ENCODE data around the gene DENND2D. TPM values are rescaled to one million over a fixed set of nuclear protein-coding genes. Genes with fewer than 3 reads are reported as not detected.

Gene DENND2D
- total RNA-seq (2022; extraction: Qiagen RNA extraction; ENCODE audit: low read depth), result 0.80 to 1.9 TPM (median 1.5 TPM) in 5 replicates

GRCh38 chr1:111199881-111200801 is at the start of gene DENND2D:
DENND2D (minus strand) TSS chr1:111200646; CDS start chr1:111200459, 187 bp downstream.

GRCh38 chr1:111227434-111227833 is 27.0 kb upstream of the DENND2D start, which contains the start of gene CHI3L2:
CHI3L2 (plus strand) TSS chr1:111227713; CDS start chr1:111227730, 17 bp downstream.

GRCh38 chr1:111139956-111140679 is 60.3 kb downstream of the DENND2D start, which contains the start of the genes CEPT1 and DRAM2:
CEPT1 (plus strand) TSS chr1:111140223; CDS start chr1:111147715, 7,492 bp downstream.
DRAM2 (minus strand) TSS chr1:111140093; CDS start chr1:111131554, 8,539 bp downstream.

Other genes with a start within 250 kb of the DENND2D start
- gene LRIF1, start 236.7 kb downstream of the DENND2D start, total RNA-seq (2022; extraction: Qiagen RNA extraction; ENCODE audit: low read depth), result 12.1 to 23.0 TPM (median 19.3 TPM) in 5 replicates
- gene DRAM2, start 60.6 kb downstream of the DENND2D start, total RNA-seq (2022; extraction: Qiagen RNA extraction; ENCODE audit: low read depth), result 12.1 to 24.2 TPM (median 22.1 TPM) in 5 replicates
- gene CEPT1, start 60.4 kb downstream of the DENND2D start, total RNA-seq (2022; extraction: Qiagen RNA extraction; ENCODE audit: low read depth), result 9.3 to 13.1 TPM (median 11.9 TPM) in 5 replicates
- gene CHI3L2, start 27.1 kb upstream of the DENND2D start, total RNA-seq (2022; extraction: Qiagen RNA extraction; ENCODE audit: low read depth), result 0.15 to 0.64 TPM (median 0.41 TPM) in 4 of 5 replicates, not detected in the other
- not detected in 5 replicates for gene CHIA, start 90.2 kb upstream of the DENND2D start, total RNA-seq (2022; extraction: Qiagen RNA extraction; ENCODE audit: low read depth)
- 1.1 to 1.4 TPM (median 1.3 TPM) in 5 replicates for gene OVGP1, start 227.1 kb upstream of the DENND2D start, total RNA-seq (2022; extraction: Qiagen RNA extraction; ENCODE audit: low read depth)
- gene WDR77, start 248.6 kb upstream of the DENND2D start, total RNA-seq (2022; extraction: Qiagen RNA extraction; ENCODE audit: low read depth), result 31.2 to 58.2 TPM (median 49.1 TPM) in 5 replicates
- 231 to 276 TPM (median 253 TPM) in 5 replicates for gene ATP5PB, start 248.8 kb upstream of the DENND2D start, total RNA-seq (2022; extraction: Qiagen RNA extraction; ENCODE audit: low read depth)

All from A549 treated with RU486 at 1 μM for 4 hours (cell line).